Stimulated activated memory B cell treated with anti-CD40 and anti-IgM and Interleukin-4, amounts not matched to agents 10 μg/mL and 1 μg/mL and 100 μg/mL, for 72 hours (primary cell): ENCODE measurements around the gene CFHR1.

Experiments
- ATAC-seq: fragments of 150-1000 bp; cut with Tn5 transposase; 2 replicates; pipeline ENCODE4 v1.10.0; 2021
- H3K27ac Mint-ChIP-seq: one replicate; pipeline ENCODE4 v1.8.0; 2022; ENCODE audit warnings: mild to moderate bottlenecking, mixed read lengths
- H3K27me3 Mint-ChIP-seq: one replicate; pipeline ENCODE4 v1.8.0; 2022; ENCODE audit warnings: mixed read lengths
- H3K36me3 Mint-ChIP-seq: one replicate; pipeline ENCODE4 v1.8.0; 2022; ENCODE audit warnings: mixed read lengths
- H3K4me1 Mint-ChIP-seq: one replicate; pipeline ENCODE4 v1.8.0; 2022; ENCODE audit warnings: mixed read lengths
- H3K4me3 Mint-ChIP-seq: one replicate; pipeline ENCODE4 v1.8.0; 2022; ENCODE audit warnings: mild to moderate bottlenecking, moderate library complexity, mixed read lengths
- H3K9me3 Mint-ChIP-seq: one replicate; pipeline ENCODE4 v1.8.0; 2022; ENCODE audit warnings: mixed read lengths

The CFHR1 gene

DNA sequence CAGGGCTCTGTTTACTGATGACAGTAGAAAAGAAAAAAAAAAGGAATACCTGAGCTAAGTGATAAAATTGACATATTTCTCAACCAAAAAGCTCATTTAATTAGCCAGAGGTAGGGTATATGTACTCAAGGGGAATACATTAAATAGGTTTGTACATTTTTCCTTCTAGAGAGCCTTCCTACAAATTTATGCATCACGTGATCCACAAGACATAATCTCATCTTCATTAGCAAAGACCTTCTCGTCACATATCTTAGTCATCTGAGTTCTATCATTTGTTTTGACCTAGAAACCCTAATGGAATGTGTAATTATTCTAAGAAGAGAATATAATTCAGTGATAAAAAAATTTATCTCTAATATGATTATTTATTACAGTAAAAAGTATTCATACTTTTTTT, 37.7 kb downstream of the CFHR1 start:
- Mint-ChIP-seq H3K9me3 (peaks cover 8% of the 10 kb centered on the region), H3K27me3 (no peaks in the 10 kb centered on the region), H3K36me3 (no peaks in the 10 kb centered on the region), H3K4me1 (no peaks in the 10 kb centered on the region), H3K4me3 (no peak overlapping the region), H3K27ac (no peak overlapping the region)
- ATAC-seq, result no peak

DNA sequence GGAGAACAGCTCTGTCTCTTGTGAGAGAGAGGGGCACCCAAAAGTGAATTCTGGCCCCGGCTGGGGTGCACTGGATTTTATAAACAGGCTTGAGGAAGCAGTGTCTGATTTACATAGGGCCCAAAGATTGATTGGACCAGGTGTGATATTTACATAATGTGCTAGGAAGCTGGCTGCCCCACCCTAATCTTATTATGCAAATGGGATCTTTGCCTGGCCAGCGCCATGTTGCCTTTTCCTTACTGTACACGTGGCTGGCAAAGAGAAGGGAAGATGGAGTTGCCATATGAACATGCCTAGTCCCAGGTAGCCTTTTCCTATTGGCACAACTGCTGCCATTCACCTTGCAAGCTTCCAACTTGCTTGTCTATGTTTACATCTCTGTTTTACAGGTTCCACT, 39.3 kb downstream of the CFHR1 start:
- no peak overlapping the region for H3K27ac Mint-ChIP-seq
- H3K4me1 Mint-ChIP-seq, result no peaks in the 10 kb centered on the region
- H3K9me3 Mint-ChIP-seq, result peaks cover 8% of the 10 kb centered on the region
- no peak for ATAC-seq
- no peak overlapping the region for H3K4me3 Mint-ChIP-seq
- no peaks in the 10 kb centered on the region for H3K36me3 Mint-ChIP-seq
- no peaks in the 10 kb centered on the region for H3K27me3 Mint-ChIP-seq

DNA sequence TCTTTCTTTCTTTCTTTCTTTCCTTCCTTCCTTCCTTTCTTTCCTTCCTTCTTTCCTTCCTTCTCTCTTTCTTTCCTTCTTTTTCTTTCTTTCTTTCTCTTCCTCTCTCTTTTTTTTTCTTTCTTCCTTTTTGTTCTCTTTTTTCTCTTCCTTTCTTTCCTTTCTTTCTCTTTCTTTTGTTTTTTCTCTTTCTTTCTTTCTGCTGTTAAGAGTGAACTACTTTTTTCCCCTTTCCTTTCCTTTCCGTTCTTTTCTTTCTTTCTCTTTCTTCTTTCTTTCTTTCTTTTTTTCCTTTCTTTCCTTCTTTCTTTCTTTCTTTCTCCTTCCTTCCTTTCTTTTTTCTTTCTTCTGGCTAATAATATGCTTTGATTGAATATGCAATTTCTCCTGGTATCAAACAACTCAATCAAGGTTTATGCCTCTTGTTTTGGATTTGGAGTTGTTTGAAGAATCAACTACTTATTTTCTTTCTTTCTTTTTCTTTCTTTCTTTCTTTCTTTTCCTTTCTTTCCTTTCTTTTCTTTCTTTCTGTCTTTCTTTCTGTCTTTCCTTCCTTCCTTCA, 40.9 kb downstream of the CFHR1 start:
- Mint-ChIP-seq H3K4me1 (no peaks in the 10 kb centered on the region), H3K9me3 (peaks cover 8% of the 10 kb centered on the region), H3K4me3 (no peak overlapping the region), H3K27ac (no peak overlapping the region), H3K27me3 (no peaks in the 10 kb centered on the region), H3K36me3 (no peaks in the 10 kb centered on the region)
- ATAC-seq, result no peak

DNA sequence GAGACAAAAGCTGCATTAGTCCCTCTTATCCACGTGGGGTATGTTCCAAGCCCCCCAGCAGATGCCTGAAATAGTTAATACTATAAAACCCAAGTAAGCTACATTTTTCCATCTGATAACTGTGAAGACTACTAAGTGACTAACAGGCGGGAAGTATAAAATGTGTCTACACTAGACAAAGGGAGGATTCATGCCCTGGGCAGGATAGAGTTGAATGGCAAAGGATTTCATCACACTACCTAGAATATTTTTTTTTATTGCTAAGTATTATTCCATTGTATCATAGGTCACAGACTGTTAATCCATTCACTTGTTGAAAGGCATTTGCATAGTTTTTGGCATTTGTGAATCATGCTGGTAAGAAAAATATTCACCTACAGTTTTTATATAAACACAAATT, 41.9 kb downstream of the CFHR1 start:
- peaks cover 8% of the 10 kb centered on the region for H3K9me3 Mint-ChIP-seq
- H3K27me3 Mint-ChIP-seq, result no peaks in the 10 kb centered on the region
- no peaks in the 10 kb centered on the region for H3K4me1 Mint-ChIP-seq
- no peaks in the 10 kb centered on the region for H3K36me3 Mint-ChIP-seq
- H3K4me3 Mint-ChIP-seq, result no peak overlapping the region
- no peak overlapping the region for H3K27ac Mint-ChIP-seq
- ATAC-seq, result no peak

DNA sequence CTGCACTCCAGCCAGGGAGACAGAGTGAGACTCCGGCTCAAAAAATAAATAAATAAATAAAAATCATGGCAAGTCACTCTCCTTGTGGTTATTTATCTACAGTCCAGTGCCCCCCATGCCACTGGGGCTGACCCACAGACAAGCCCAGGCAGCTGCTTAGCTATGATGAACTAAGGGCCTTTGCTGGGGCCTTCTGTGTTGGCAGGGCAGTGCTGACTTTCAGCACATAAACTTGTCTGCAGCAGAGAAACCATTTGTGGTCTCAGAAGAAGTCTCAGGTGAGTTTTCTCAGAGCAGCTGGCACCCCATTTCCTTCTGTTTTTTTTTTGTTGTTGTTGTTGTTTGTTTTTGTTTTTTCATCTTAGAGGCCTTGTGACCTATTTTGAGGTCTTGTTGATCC, 47.4 kb downstream of the CFHR1 start:
- H3K27ac Mint-ChIP-seq, result no peak overlapping the region
- H3K4me1 Mint-ChIP-seq, result no peaks in the 10 kb centered on the region
- no peaks in the 10 kb centered on the region for H3K36me3 Mint-ChIP-seq
- no peaks in the 10 kb centered on the region for H3K9me3 Mint-ChIP-seq
- no peaks in the 10 kb centered on the region for H3K27me3 Mint-ChIP-seq
- no peak overlapping the region for H3K4me3 Mint-ChIP-seq
- no peak for ATAC-seq

DNA sequence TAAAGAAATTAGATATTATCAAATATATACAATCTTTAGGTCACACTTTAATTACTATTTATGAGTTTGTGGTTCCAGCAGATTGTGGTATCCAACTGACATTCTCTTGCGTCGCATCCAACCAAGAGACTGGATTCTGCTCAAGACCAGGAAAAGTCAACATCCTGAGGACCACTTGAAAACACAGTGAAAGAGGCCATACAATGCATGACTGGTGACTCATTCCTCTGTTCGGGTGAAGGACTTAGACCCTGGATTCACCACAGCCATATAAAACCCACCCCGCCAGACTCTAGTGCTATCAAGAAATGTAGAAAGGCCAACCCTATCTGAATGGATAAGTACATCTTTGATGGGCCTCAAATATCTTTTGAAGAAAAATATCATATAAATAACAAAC, 53.9 kb downstream of the CFHR1 start:
- H3K27ac Mint-ChIP-seq, result no peak overlapping the region
- H3K27me3 Mint-ChIP-seq, result no peaks in the 10 kb centered on the region
- no peak overlapping the region for H3K4me3 Mint-ChIP-seq

DNA sequence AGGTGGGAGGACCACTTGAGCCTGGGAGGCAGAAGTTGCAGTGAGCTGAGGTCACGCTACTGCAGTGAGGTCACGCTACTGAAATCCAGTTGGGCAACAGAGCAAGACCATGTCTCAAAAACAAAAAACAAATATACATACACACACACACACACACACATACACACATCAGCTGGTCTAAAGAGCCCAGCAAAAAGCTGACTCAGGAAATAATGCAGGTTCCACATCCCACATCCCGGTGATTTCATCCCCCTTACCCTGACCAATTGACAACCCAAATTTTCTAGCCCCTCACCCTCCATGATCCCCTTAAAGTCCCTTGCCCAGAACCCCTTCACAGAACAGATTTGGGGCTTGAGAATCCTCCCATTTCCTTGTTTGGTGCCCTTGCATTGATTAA, 56.4 kb downstream of the CFHR1 start:
- H3K27me3 Mint-ChIP-seq, result no peaks in the 10 kb centered on the region
- H3K9me3 Mint-ChIP-seq, result peaks cover 3% of the 10 kb centered on the region
- H3K4me1 Mint-ChIP-seq, result no peaks in the 10 kb centered on the region
- H3K4me3 Mint-ChIP-seq, result no peak overlapping the region
- no peak for ATAC-seq
- H3K36me3 Mint-ChIP-seq, result no peaks in the 10 kb centered on the region
- no peak overlapping the region for H3K27ac Mint-ChIP-seq

More for the DNA sequence above, 53.9 kb downstream of the CFHR1 start:
- no peaks in the 10 kb centered on the region for H3K36me3 Mint-ChIP-seq
- H3K4me1 Mint-ChIP-seq, result no peaks in the 10 kb centered on the region
- no peak for ATAC-seq
- peaks cover 3% of the 10 kb centered on the region for H3K9me3 Mint-ChIP-seq

DNA sequence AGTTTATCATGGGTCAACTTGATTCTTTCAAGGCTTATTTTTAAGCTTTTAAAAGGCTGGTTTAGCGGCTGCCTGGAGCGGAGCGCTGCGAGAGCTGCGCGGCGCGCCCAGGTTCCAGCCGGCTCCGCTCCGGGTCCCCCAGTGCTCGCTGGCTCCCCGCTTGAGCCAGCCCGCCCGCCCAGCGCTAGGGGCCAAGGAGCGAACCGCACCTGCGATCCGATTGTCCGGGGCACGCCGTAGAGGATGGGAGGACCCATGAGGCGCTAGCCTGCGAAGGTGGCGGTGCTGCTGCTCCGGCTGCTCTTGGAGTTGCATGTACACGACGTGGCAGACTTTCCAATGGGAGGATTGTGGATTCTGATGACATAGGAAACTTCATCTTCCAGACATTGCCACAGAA, 58.4 kb downstream of the CFHR1 start:
- no peak for ATAC-seq
- Mint-ChIP-seq H3K9me3 (peaks cover 7% of the 10 kb centered on the region), H3K27ac (no peak overlapping the region), H3K4me1 (no peaks in the 10 kb centered on the region), H3K36me3 (no peaks in the 10 kb centered on the region), H3K4me3 (no peak overlapping the region), H3K27me3 (no peaks in the 10 kb centered on the region)
